Activated CD8-positive, alpha-beta memory T cell treated with anti-CD3 and anti-CD28 coated beads, Interleukin-2, amount 50 U/mL, for 1 hour (primary cell): ENCODE data around the gene IL12RB1.

Experiments
- DNase-seq: peaks from one replicate; pipeline ENCODE4 v3.0.0-alpha.2; 2020; ENCODE audit errors: extremely low read depth

Gene IL12RB1

GRCh38 chr19:18009412-18010066 is 77.2 kb downstream of the IL12RB1 start:
- no peak for DNase-seq
